ENCODE data around the gene VIT. TPM values are rescaled to one million over a fixed set of nuclear protein-coding genes. Genes with fewer than 3 reads are reported as not detected.

Gene VIT
- total and polyA plus RNA-seq, 9 donors, result 2.9 to 29.7 (median 19.4) TPM

Other genes starting within 250 kb of the VIT start
- gene FEZ2, start 98.5 kb upstream of the VIT start, total RNA-seq, result 10 to 100 TPM; 34.3 to 49.4 (median 41.3) TPM
- gene FEZ2, start 98.5 kb upstream of the VIT start, polyA plus RNA-seq, result 10 to 100 TPM; 28.9 to 70.9 TPM